Activated naive CD4-positive, alpha-beta T cell treated with anti-CD3 and anti-CD28 coated beads, Interleukin-2, amount 10 ng/mL, durations not matched to agents 5 hours and 36 hours (primary cell): ENCODE measurements around the gene FAHD2B. TPM values are rescaled to one million over a fixed set of nuclear protein-coding genes. Genes with fewer than 3 reads are reported as not detected.

Experiments used
- total RNA-seq, 2 experiments: library from RNA; stranded (reverse); gene quantifications; one replicate each; pipeline ENCODE4 v1.2.3, GENCODE V29; 2021

Gene FAHD2B, protein sequence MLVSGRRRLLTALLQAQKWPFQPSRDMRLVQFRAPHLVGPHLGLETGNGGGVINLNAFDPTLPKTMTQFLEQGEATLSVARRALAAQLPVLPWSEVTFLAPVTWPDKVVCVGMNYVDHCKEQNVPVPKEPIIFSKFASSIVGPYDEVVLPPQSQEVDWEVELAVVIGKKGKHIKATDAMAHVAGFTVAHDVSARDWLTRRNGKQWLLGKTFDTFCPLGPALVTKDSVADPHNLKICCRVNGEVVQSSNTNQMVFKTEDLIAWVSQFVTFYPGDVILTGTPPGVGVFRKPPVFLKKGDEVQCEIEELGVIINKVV
- 10 to 100 TPM; 20.5 to 23.1 TPM for total RNA-seq

DNA sequence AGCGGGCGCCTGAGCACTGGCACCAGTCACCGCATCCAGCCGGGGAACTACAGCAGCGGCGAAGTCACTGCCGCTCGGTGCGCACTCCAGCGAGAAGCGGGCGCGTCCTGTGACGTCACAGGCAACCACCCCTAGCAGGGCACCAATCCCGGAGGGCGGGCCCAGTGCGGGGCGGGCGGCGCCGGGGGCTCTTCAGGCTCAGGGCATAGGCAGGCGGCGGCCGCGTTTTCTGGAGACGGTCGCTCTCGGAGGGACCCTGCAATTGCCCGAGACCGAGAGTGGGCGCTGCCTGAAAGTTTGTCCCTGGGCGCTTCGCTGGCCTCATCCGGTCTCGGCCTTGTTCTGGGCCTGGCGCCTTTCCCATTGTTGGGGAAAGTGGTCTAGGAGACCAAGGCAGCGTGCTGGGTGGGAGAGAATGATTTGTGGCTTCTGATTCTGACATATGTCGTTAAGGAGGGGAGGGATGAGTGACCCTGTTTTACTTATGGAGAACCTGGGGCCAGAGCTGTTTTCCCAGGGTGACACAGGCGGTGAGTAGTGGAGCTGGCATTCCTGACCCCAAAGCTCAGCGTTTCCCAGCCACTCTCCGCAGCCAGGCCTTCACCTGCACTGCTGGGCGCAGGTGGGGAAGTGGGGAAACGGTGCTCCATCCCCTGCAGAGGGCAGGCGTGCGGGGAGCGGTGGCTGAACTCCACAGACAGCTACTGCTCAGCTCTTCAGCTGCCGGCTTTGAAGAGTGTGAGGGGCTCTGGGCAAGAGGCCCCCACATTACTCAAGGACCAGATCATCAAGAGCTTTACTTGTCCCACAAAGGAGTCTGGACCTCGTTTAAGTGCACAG is at the start of gene FAHD2B:
FAHD2B (minus strand) TSS at position 111 of the 840 bp plus-strand sequence. CDS start 3,176 bp downstream, outside the sequence.

DNA sequence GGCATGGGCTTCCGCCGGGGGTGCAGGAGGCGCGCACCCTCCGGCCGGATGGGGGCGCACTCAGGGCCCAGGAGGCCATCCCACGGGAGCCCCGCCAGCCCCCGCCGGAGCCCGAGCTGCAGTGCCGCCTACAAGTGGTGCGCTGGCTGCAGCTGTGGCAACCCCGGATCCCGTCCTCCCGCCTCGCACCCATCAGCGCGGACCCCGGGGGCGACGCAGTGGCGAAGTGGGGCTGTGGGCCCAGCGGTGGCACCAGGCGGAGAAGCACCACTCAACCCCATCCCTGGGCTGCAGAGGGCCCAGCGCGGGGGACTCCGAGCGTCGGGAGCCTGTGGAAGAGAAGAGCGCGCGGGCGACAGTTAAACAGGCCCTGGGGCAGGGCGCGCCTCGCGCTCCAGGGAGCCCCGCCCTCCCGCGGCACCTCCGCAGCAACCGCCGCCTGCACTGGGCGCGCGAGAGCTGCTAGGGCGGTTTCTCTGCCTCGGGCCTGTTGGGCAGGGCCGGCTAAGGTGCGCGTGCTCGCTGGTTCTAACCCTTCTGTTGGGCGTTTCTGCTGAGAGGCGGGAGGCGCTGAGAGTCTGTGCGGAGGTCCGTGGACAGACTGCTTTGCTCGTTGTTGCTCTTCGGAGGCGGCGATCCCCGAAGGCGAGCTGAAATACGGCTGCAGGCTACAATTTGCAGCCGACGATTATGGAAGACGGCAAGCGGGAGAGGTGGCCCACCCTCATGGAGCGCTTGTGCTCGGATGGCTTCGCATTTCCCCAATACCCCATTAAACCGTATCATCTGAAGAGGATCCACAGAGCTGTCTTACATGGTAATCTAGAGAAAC is 18.6 kb upstream of the FAHD2B start, which contains the start of gene ANKRD36:
ANKRD36 (plus strand) TSS at position 104 of the 832 bp plus-strand sequence; CDS start at position 691, 587 bp downstream.

Other genes with a start within 250 kb of the FAHD2B start
- 10 to 100 TPM; 30.8 to 32.0 TPM for gene ANKRD39, start 236.9 kb downstream of the FAHD2B start, total RNA-seq
- gene SEMA4C, start 224.8 kb downstream of the FAHD2B start, total RNA-seq = 10 to 100 TPM; 36.6 to 37.7 TPM
- 1 to 10 TPM; 1.3 to 1.6 TPM for gene FAM178B, start 108.3 kb downstream of the FAHD2B start, total RNA-seq
- gene ANKRD36, start 18.3 kb upstream of the FAHD2B start, total RNA-seq = 10 to 100 TPM; 53.7 to 58.0 TPM